HepG2 (cell line): ENCODE data around the gene CENPK. TPM values are rescaled to one million over a fixed set of nuclear protein-coding genes. Genes with fewer than 3 reads are reported as not detected.

Experiments used
- ATAC-seq: fragments of 200-7000 bp; cut with Tn5 transposase; 3 replicates; pipeline ENCODE4 v1.9.1; 2020; ENCODE audit warnings: mild to moderate bottlenecking, moderate library complexity
- BruUV-seq: library from RNA; stranded (reverse); fragments of 400-500 nt; replicated peaks from 2 replicates; lab custom pipeline; 2021; lab: Mats Ljungman, UMichigan
- CTCF ChIA-PET: fragments of 300-600 bp; formaldehyde crosslinking; extraction: SDS; loops from one replicate; lab custom pipeline; 2021; ENCODE audit warnings: low total read pairs, inconsistent platforms, low intra/inter-chr PET ratio; lab: Yijun Ruan, JAX
- POLR2A ChIA-PET: fragments of 350-600 bp; sonication (Branson Sonifier 250); formaldehyde crosslinking; loops from one replicate; lab custom pipeline; 2020; ENCODE audit warnings: antibody characterized with exemption, inconsistent platforms; lab: Yijun Ruan, JAX
- DNase-seq: peaks from one replicate; pipeline ENCODE4 v3.0.0-alpha.2; 2015; ENCODE audit warnings: low spot score
- FAIRE-seq: peaks from 3 replicates; lab custom pipeline; 2011; peaks lifted over from hg19 to GRCh38; lab: Jason Lieb, UNC
- H2AFZ ChIP-seq: one replicate; pipeline ENCODE4 v1.6.1; 2011; ENCODE audit warnings: low read length, inconsistent platforms
- H3K27ac ChIP-seq: fragments of 300-600 bp; 3 replicates; pipeline ENCODE4 v1.8.0; 2011; ENCODE audit warnings: mixed run types, mild to moderate bottlenecking, mixed read lengths, low read length, inconsistent platforms; ENCODE audit not compliant: insufficient read depth; ENCODE audit errors: extremely low read length
- H3K27me3 ChIP-seq, 2 experiments: fragments of 200-600 bp in 1 of 2; 2 replicates in 1 of 2; 3 replicates in 1 of 2; pipeline versions ENCODE4 v1.6.0 to v1.8.0; 2011; ENCODE audit warnings: low read length in 2 of 2, mild to moderate bottlenecking in 2 of 2, moderate library complexity in 2 of 2, inconsistent platforms in 1 of 2; ENCODE audit not compliant: insufficient read depth in 2 of 2, control insufficient read depth in 1 of 2
- H3K36me3 ChIP-seq, 2 experiments: fragments of 200-600 bp in 1 of 2; replicated peaks in 1 of 2; 2 replicates in 1 of 2; 3 replicates in 1 of 2; pipeline versions ENCODE4 v1.5.1 to v1.8.0; 2011; ENCODE audit warnings: low read length in 2 of 2, inconsistent platforms in 1 of 2; ENCODE audit not compliant: insufficient read depth in 2 of 2, control insufficient read depth in 1 of 2
- H3K4me1 ChIP-seq: 2 replicates; pipeline ENCODE4 v1.5.1; 2012; ENCODE audit warnings: low read length, inconsistent platforms; ENCODE audit not compliant: insufficient read depth
- H3K4me2 ChIP-seq: 2 replicates; pipeline ENCODE4 v1.6.0; 2011; ENCODE audit warnings: low read depth, low read length, inconsistent platforms
- H3K4me3 ChIP-seq, 3 experiments: fragments of 200-600 bp in 1 of 3; sonication (generic), shearing (Covaris generic) in 1 of 3; replicated peaks in 1 of 3; 2 replicates each; pipeline ENCODE4 v1.5.1; 2011 to 2016; ENCODE audit warnings: low read length in 3 of 3, inconsistent platforms in 2 of 3, low read depth in 2 of 3, mild to moderate bottlenecking in 2 of 3, control low read depth in 1 of 3, mixed read lengths in 1 of 3; ENCODE audit not compliant: insufficient read depth in 1 of 3
- H3K79me2 ChIP-seq: one replicate; pipeline ENCODE4 v1.6.1; 2011; ENCODE audit warnings: low read length, inconsistent platforms; ENCODE audit not compliant: insufficient read depth
- H3K9ac ChIP-seq: 2 replicates; pipeline ENCODE4 v1.6.0; 2011; ENCODE audit warnings: mild to moderate bottlenecking, low read depth, low read length, inconsistent platforms; ENCODE audit not compliant: insufficient read depth
- H3K9me3 ChIP-seq: 2 replicates; pipeline ENCODE4 v1.5.1; 2012; ENCODE audit warnings: mild to moderate bottlenecking, low read length
- H4K20me1 ChIP-seq: 2 replicates; pipeline ENCODE4 v1.6.0; 2011; ENCODE audit warnings: inconsistent platforms, mild to moderate bottlenecking, low read length, moderate library complexity; ENCODE audit not compliant: insufficient read depth
- AHR ChIP-seq: IDR thresholded peaks from 2 replicates; pipeline ENCODE4 v1.6.1; 2018; ENCODE audit warnings: missing genetic modification reagents, missing compliant biosample characterization
- DPF2 ChIP-seq: sonication (generic); formaldehyde crosslinking; IDR thresholded peaks from 2 replicates; pipeline ENCODE4 v1.4.0; 2020; ENCODE audit warnings: mild to moderate bottlenecking, low read depth, missing genetic modification reagents, borderline replicate concordance
- GTF3A ChIP-seq: sonication (generic); formaldehyde crosslinking; conservative IDR thresholded peaks from 2 replicates; pipeline ENCODE4 v1.4.0; 2020; ENCODE audit warnings: mild to moderate bottlenecking, missing genetic modification reagents
- HCFC1 ChIP-seq: fragments of 150-350 bp; IDR thresholded peaks from 2 replicates; pipeline ENCODE4 v1.6.1; 2014; ENCODE audit warnings: low read depth, low read length
- MBD4 ChIP-seq: IDR thresholded peaks from 2 replicates; pipeline ENCODE4 v1.6.1; 2012; ENCODE audit warnings: low read length, inconsistent platforms, borderline replicate concordance
- THAP11 ChIP-seq: IDR thresholded peaks from 2 replicates; pipeline ENCODE4 v1.6.1; 2016; ENCODE audit warnings: missing biosample characterization, missing genetic modification reagents
- THAP9 ChIP-seq: sonication (generic); formaldehyde crosslinking; IDR thresholded peaks from 2 replicates; pipeline ENCODE4; 2020; ENCODE audit warnings: missing genetic modification reagents, mild to moderate bottlenecking, borderline replicate concordance
- ZFY ChIP-seq: sonication (generic); formaldehyde crosslinking; IDR thresholded peaks from 2 replicates; pipeline ENCODE4 v1.4.0; 2020; ENCODE audit warnings: missing genetic modification reagents
- ZNF232 ChIP-seq: sonication (generic); formaldehyde crosslinking; IDR thresholded peaks from 2 replicates; pipeline ENCODE4 v1.4.0; 2020; ENCODE audit warnings: missing genetic modification reagents, borderline replicate concordance
- ZNF672 ChIP-seq: sonication (generic); formaldehyde crosslinking; IDR thresholded peaks from 2 replicates; pipeline ENCODE4 v1.8.1; 2022; ENCODE audit warnings: missing genetic modification reagents
- ZSCAN31 ChIP-seq: sonication (generic); formaldehyde crosslinking; IDR thresholded peaks from 2 replicates; pipeline ENCODE4 v1.5.0; 2020; ENCODE audit warnings: low read depth, mild to moderate bottlenecking, missing genetic modification reagents
- WGBS: methylation state at CpG from one replicate; pipeline ENCODE4 v1.1.6; 2017; ENCODE audit warnings: low lambda C conversion rate; 5-methylcytosine and 5-hydroxymethylcytosine counted together
- in situ Hi-C: cut with HindIII; loops from 2 replicates; pipeline ENCODE4 v1.10.0; 2017; ENCODE audit warnings: low pct_unique_long_range_greater_than_20kb; ENCODE audit not compliant: extremely low pct_ligation_motif_present
- intact Hi-C: fragments of 100-400 bp; cut with micrococcal nuclease; formaldehyde crosslinking; loops from one replicate; pipeline ENCODE4 v1.10.0; 2022; ENCODE audit not compliant: unreplicated experiment
- polyA plus RNA-seq, 8 experiments: library from polyadenylated mRNA; depleted of rRNA in 3 of 8; stranded (reverse) in 7 of 8; unstranded in 1 of 8; fragments of >200 nt; fragmentation: Illumina TruSeq in 4 of 8; extraction: Trizol in 4 of 8; gene quantifications; 2 replicates each; pipeline versions ENCODE4 v1.2.1 to v1.2.3, GENCODE V29; 2011 to 2016; ENCODE audit warnings: low read depth in 4 of 8, missing spikeins in 1 of 8, mixed read lengths in 1 of 8; ENCODE audit not compliant: insufficient read depth in 1 of 8
- total RNA-seq, 5 experiments: library from RNA; depleted of rRNA; stranded (reverse); fragments of >200 nt; fragmentation: Illumina TruSeq; extraction: Trizol; gene quantifications; 2 replicates each; pipeline ENCODE4 v1.2.3, GENCODE V29; 2016; ENCODE audit warnings: low read depth in 1 of 5
- TF ChIP-seq, protein P1 (sequence below): sonication (generic); formaldehyde crosslinking; IDR thresholded peaks from 2 replicates; pipeline ENCODE4 v1.5.1; 2020; ENCODE audit warnings: mild to moderate bottlenecking, missing genetic modification reagents, moderate library complexity
- TF ChIP-seq, protein P2 (sequence below): sonication (generic); formaldehyde crosslinking; IDR thresholded peaks from 2 replicates; pipeline ENCODE4 v1.5.0; 2020; ENCODE audit warnings: missing genetic modification reagents, mild to moderate bottlenecking, borderline replicate concordance

The CENPK gene
- total and polyA plus RNA-seq, 2 of the 13 experiments (the other 11 are each of a cell fraction or from before 2014, with no cell fraction given), result 14.3 to 54.4 TPM

DNA sequence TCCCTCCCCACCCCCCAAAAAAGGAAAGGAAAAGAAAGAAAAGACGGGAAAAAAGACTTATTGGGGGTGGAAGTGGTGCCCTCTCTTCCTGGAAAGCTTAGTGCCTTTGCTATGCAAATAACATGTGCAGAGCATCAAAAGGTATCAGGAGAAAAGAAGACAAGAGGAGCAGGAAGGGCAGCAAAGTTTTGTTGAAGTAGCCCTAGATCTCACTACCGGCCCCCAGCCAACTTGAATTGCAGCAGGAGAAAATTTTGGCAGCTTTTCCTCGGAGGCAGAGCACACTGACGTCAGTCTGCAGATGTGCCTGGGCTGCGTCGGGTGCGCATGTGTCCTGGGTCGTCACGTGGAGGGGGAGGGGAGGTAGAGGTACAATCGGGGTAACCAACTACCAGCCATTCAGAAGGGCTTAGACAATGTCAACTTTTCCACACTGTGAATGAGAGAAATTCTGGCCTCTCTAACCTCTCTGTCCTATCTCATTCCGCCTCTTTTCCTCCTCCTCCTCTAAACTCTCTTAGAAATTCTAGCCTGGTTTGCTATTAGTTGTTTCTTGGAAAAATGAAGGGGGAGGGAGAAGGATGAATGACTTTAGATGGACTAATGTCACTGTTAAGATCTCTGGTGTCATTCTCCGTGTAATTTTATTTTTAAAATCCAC is 81.2 kb downstream of the CENPK start, which contains the start of gene ADAMTS6 (continued):
- TF ChIP-seq, protein P1, sequence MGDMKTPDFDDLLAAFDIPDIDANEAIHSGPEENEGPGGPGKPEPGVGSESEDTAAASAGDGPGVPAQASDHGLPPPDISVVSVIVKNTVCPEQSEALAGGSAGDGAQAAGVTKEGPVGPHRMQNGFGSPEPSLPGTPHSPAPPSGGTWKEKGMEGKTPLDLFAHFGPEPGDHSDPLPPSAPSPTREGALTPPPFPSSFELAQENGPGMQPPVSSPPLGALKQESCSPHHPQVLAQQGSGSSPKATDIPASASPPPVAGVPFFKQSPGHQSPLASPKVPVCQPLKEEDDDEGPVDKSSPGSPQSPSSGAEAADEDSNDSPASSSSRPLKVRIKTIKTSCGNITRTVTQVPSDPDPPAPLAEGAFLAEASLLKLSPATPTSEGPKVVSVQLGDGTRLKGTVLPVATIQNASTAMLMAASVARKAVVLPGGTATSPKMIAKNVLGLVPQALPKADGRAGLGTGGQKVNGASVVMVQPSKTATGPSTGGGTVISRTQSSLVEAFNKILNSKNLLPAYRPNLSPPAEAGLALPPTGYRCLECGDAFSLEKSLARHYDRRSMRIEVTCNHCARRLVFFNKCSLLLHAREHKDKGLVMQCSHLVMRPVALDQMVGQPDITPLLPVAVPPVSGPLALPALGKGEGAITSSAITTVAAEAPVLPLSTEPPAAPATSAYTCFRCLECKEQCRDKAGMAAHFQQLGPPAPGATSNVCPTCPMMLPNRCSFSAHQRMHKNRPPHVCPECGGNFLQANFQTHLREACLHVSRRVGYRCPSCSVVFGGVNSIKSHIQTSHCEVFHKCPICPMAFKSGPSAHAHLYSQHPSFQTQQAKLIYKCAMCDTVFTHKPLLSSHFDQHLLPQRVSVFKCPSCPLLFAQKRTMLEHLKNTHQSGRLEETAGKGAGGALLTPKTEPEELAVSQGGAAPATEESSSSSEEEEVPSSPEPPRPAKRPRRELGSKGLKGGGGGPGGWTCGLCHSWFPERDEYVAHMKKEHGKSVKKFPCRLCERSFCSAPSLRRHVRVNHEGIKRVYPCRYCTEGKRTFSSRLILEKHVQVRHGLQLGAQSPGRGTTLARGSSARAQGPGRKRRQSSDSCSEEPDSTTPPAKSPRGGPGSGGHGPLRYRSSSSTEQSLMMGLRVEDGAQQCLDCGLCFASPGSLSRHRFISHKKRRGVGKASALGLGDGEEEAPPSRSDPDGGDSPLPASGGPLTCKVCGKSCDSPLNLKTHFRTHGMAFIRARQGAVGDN (CRISPR knock-in tag), result peak; percentile 67

- Histone ChIP-seq H3K27me3 (no peaks in the 10 kb centered on the region; a peak in 1 of 5 replicates), H3K4me1 (peaks cover 17% of the 10 kb centered on the region), H3K4me3 (peak overlapping the region; percentile 61 to 73 (median 67)), H4K20me1 (no peaks in the 10 kb centered on the region), H3K79me2 (no peaks in the 10 kb centered on the region), H3K36me3 (no peaks in the 10 kb centered on the region), H3K27ac (peak overlapping the region; percentile 56), H2AFZ (peak overlapping the region; percentile 88), H3K4me2 (peak overlapping the region; percentile 95), H3K9ac (peak overlapping the region; percentile 58), H3K9me3 (no peaks in the 10 kb centered on the region)
- BruUV-seq, result no TSS peak
- no peak for FAIRE-seq
- in situ Hi-C loops (loop anchor here (5.0 to 25.0 kb wide), 5 partner anchors 264 to 844 kb away; no protein-coding TSS in a partner anchor), intact Hi-C loops (loop anchor here (5.0 kb wide), 3 partner anchors 154 to 844 kb away; no protein-coding TSS in a partner anchor)
- WGBS, result 1% methylated on average over 7 of the region's 7 CpGs
- ATAC-seq, result peak; percentile 36
- CTCF ChIA-PET, result interaction anchor here (0.8 kb wide), 1 partner anchor 380 kb away, joined by 3 read pairs; no protein-coding TSS in a partner anchor
- POLR2A ChIA-PET, result interaction anchor here (0.8 to 3.4 kb wide), 2 partner anchors 82 to 379 kb away, joined by 3 to 24 read pairs; partner anchors contain the start of genes CENPK and PPWD1
- no peak for DNase-seq
- no peak for TF ChIP-seq THAP11 (CRISPR knock-in tag)
- TF ChIP-seq DPF2 (CRISPR knock-in tag), result no peak
- no peak for TF ChIP-seq MBD4
- no peak for TF ChIP-seq GTF3A
- TF ChIP-seq THAP9 (CRISPR knock-in tag), result no peak
- no peak for TF ChIP-seq ZSCAN31
- TF ChIP-seq ZNF672 (CRISPR knock-in tag), result no peak
- no peak for TF ChIP-seq AHR (CRISPR knock-in tag)
- TF ChIP-seq ZFY (CRISPR knock-in tag), result no peak
- TF ChIP-seq HCFC1, result no peak
- TF ChIP-seq, protein P2, sequence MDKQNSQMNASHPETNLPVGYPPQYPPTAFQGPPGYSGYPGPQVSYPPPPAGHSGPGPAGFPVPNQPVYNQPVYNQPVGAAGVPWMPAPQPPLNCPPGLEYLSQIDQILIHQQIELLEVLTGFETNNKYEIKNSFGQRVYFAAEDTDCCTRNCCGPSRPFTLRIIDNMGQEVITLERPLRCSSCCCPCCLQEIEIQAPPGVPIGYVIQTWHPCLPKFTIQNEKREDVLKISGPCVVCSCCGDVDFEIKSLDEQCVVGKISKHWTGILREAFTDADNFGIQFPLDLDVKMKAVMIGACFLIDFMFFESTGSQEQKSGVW, result no peak
- no peak for TF ChIP-seq ZNF232 (CRISPR knock-in tag)
Observed at GRCh38 chr5:65481171-65481581, 81.8 kb downstream of the CENPK start.
